ENCODE results near the gene DSTYK.
A peak's percentile ranks its signal among the peaks of the same experiment; 100 is the strongest.

Gene DSTYK

GRCh38 chr1:205124726-205125125, 86.8 kb downstream of the DSTYK start:
- DNase-seq, result no peak

GRCh38 chr1:205122489-205122882, 89.0 kb downstream of the DSTYK start:
- DNase-seq, result no peak

- peak; percentile 85 for DNase-seq
Measured at GRCh38 chr1:205121660-205122488, 89.6 kb downstream of the DSTYK start, which contains the start of gene RBBP5. RBBP5 (minus strand) TSS chr1:205121978; CDS start chr1:205121873, 105 bp downstream.

- no peak for DNase-seq
Measured at GRCh38 chr1:205118752-205119151, 92.8 kb downstream of the DSTYK start.

GRCh38 chr1:205111354-205111753, 100.1 kb downstream of the DSTYK start:
- DNase-seq, result no peak

DNA sequence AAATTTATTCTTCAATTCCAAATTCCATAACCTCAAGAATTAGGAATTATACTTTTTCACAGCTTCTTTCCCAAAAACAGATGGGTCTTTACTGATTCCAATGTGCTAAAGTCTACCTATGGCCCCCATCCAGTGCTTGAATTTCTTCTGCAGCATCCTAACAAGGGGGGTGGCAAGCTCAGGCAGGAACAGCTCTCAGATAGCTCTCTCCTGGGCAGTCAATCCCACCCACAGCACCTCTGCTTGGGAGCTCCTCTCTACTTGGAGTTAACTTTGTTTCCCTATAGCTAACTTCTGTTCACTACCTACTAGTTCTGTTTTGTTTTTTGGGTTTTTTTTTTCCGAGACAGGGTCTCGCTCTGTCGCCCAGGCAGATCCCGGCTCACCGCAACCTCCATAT, 101.8 kb downstream of the DSTYK start:
- DNase-seq, result no peak

- no peak for DNase-seq
Measured at GRCh38 chr1:205109269-205109668, 102.2 kb downstream of the DSTYK start.

- no peak for DNase-seq
Measured at GRCh38 chr1:205108464-205108863, 103.0 kb downstream of the DSTYK start.

DNA sequence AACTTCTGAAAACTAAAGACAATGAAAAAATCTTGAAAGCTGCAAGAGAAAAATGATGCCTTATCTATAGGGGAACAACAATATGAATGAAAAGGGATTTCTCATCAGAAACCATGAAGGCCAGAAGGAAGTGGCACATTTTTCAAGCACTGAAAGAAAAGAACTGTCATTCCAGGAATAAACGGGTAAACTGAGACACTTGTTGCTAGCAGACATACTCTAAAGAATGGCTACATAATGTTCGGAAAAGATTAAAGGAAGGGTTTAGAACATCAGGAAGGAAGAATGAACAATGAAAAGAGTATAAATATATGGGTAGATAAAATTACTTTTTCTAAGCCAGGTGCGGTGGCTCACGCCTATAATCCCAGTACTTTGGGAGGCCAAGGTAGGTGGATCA, 104.2 kb downstream of the DSTYK start:
- no peak for DNase-seq

GRCh38 chr1:205102404-205102803, 109.1 kb downstream of the DSTYK start:
- DNase-seq, result no peak

- DNase-seq, result no peak
Measured at GRCh38 chr1:205098242-205098641, 113.3 kb downstream of the DSTYK start.

DNA sequence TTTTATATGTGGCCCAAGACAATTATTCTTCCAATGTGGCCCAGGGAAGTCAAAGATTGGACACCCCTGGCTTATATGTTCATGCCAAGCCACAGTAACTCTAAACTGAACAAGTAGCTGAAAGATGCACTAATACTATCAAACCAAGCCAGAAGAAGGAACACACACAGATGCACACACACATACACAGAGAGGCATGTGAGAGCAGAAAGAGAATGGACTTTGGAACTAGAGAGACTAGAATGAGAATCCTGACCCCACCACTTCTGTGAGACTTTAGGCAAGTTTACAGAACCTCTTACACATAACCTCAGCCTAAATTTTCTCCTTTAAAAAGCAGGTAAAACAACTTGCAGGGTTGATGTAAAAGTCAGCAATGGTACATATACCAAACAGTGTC, 116.1 kb downstream of the DSTYK start:
- no peak for DNase-seq
